Stomach (tissue), 9 donors: ENCODE measurements around the gene ZNF808. TPM values are rescaled to one million over a fixed set of nuclear protein-coding genes. Genes with fewer than 3 reads are reported as not detected.
"Not testable (repeated sequence)": the region's sequence is repeated elsewhere in the genome, so short reads cannot be mapped to it uniquely, and the experiment has no call there.

Experiments used
- DNase-seq, 2 donors: peaks; one replicate each; pipeline versions ENCODE4 v3.0.0 to v3.0.0-alpha.2; 2013 to 2019
- H3K27ac ChIP-seq, 5 donors: fragments of 200-600 bp in 4 of 5; sonication (generic) in 4 of 5; one replicate each; pipeline ENCODE4 v1.5.1; 2013 to 2019; ENCODE audit warnings: mild to moderate bottlenecking in 1 of 5, moderate library complexity in 1 of 5
- H3K27me3 ChIP-seq, 3 donors: fragments of 200-600 bp; sonication (generic); one replicate each; pipeline ENCODE4 v1.5.1; 2017 to 2019; ENCODE audit warnings: mixed run types in 1 of 3
- H3K36me3 ChIP-seq, 4 donors: fragments of 200-600 bp; sonication (generic); 1 replicate in 3 of 4; 2 replicates in 1 of 4; pipeline ENCODE4 v1.5.1; 2016 to 2019
- H3K4me1 ChIP-seq, 4 donors: fragments of 200-600 bp; sonication (generic); one replicate each; pipeline ENCODE4 v1.5.1; 2016 to 2019
- H3K4me3 ChIP-seq, 4 donors: fragments of 200-600 bp; sonication (generic) in 3 of 4; one replicate each; pipeline ENCODE4 v1.5.1; 2016 to 2019; ENCODE audit warnings: mild to moderate bottlenecking in 1 of 4
- H3K9me3 ChIP-seq, 4 donors: fragments of 200-600 bp; sonication (generic); one replicate each; pipeline ENCODE4 v1.5.1; 2016 to 2019
- EP300 ChIP-seq: sonication (generic); formaldehyde crosslinking; IDR thresholded peaks from one replicate; pipeline ENCODE4 v1.6.1; 2017; ENCODE audit warnings: antibody characterized with exemption
- POLR2A ChIP-seq, 4 donors: fragments of 450-650 bp; IDR thresholded peaks; one replicate each; pipeline ENCODE4 v1.6.1; 2016; ENCODE audit warnings: antibody characterized with exemption in 4 of 4, control low read depth in 2 of 4, mild to moderate bottlenecking in 1 of 4, moderate library complexity in 1 of 4
- POLR2AphosphoS5 ChIP-seq, 3 donors: sonication (generic); formaldehyde crosslinking; IDR thresholded peaks; one replicate each; pipeline ENCODE4 v1.6.1; 2016; ENCODE audit warnings: antibody characterized with exemption in 3 of 3
- WGBS, 5 donors: extraction: QIAGEN DNeasy Blood & Tissue Kit in 3 of 5; methylation state at CpG; one replicate each; pipeline versions ENCODE4 v1.1.5 to v1.1.7; 2013 to 2018; 5-methylcytosine and 5-hydroxymethylcytosine counted together
- intact Hi-C: fragments of 100-400 bp; cut with DNase I; formaldehyde crosslinking; loops from one replicate; pipeline ENCODE4 v1.15.1; 2023; ENCODE audit warnings: low total_unique reads
- polyA plus RNA-seq, 3 donors: library from polyadenylated mRNA; stranded (reverse); fragments of 200-250 nt; gene quantifications; one replicate each; pipeline ENCODE4 v1.2.3, GENCODE V29; 2013
- total RNA-seq, 5 donors: library from RNA; depleted of rRNA; stranded (reverse); fragments of >200 nt; gene quantifications; one replicate each; pipeline versions ENCODE4 v1.1.0 to v1.2.3, GENCODE V29; 2014 to 2016
- TF ChIP-seq, protein P1 (sequence below), 7 experiments: fragments of 450-650 bp in 4 of 7; fragments of 200-600 bp in 3 of 7; sonication (generic) in 3 of 7; IDR thresholded peaks; one replicate each; pipeline ENCODE4 v1.5.1; 2016 to 2019; ENCODE audit warnings: antibody characterized with exemption in 7 of 7, control low read depth in 2 of 7, mild to moderate bottlenecking in 1 of 7
- donor health status: healthy with polysubstance abuse.
- donor health status: Bipolar disorder and iron deficiency.
- donor health status: healthy.

ZNF808 gene
- total and polyA plus RNA-seq, 8 donors: 0.92 to 41.5 (median 11.8) TPM

DNA sequence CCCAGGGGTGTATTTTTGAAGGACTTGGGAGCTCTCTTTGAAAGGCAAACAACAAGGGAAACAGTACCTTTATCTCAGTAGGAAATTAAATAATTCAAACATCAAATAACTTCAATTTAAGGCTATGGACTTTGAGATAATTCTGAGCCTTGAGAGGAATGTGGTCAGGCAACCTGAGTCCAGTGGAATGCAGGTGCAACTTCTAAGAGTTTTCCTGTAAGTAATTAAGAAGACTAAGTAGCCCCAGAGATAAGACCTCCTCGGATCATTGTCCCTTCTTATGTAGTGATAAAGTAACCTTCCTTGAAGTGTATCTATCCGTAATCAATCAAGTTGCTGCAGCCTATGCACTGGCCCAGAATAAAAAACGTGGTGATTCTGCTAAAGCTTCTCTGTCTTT lies 71.8 kb downstream of the ZNF808 start:
- intact Hi-C loops: no loop called here
- WGBS, 5 donors: 34 to 47% (median 43%) methylated on average over 3 of the region's 3 CpGs
- peak in 1 of 2 donors; percentile 77 for DNase-seq

DNA sequence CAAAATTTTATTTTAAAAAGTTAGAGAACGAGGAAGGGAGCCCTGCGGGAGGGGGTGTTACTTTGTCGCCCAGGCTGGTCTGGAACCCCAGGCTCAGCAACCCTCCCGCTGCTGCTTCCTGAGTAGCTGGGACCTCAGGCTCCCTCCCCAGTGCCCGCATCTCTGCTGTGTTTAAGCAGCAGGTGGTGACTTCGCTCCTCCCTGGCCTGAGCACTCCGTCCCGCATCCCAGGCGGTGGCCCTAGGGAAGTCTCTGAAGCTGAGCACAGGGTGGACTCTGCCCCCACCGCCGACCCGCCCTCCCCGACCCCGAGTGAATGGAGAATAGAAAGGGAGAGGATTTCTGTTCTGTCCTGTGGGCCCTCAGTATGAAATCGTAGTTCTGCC lies 73.2 kb downstream of the ZNF808 start:
- H3K4me3 ChIP-seq: peak overlapping the region; percentile 56 to 70 (median 67)
- intact Hi-C loops: no loop called here
- TF ChIP-seq POLR2AphosphoS5 (IDR thresholded peaks at IDR 0.05) (no peak), POLR2A (IDR thresholded peaks at IDR 0.05) (no peak), EP300 (no peak)
- TF ChIP-seq, protein P1, sequence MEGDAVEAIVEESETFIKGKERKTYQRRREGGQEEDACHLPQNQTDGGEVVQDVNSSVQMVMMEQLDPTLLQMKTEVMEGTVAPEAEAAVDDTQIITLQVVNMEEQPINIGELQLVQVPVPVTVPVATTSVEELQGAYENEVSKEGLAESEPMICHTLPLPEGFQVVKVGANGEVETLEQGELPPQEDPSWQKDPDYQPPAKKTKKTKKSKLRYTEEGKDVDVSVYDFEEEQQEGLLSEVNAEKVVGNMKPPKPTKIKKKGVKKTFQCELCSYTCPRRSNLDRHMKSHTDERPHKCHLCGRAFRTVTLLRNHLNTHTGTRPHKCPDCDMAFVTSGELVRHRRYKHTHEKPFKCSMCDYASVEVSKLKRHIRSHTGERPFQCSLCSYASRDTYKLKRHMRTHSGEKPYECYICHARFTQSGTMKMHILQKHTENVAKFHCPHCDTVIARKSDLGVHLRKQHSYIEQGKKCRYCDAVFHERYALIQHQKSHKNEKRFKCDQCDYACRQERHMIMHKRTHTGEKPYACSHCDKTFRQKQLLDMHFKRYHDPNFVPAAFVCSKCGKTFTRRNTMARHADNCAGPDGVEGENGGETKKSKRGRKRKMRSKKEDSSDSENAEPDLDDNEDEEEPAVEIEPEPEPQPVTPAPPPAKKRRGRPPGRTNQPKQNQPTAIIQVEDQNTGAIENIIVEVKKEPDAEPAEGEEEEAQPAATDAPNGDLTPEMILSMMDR (IDR thresholded peaks at IDR 0.05): no peak
- H3K27ac ChIP-seq: peak overlapping the region; percentile 78 to 90 (median 85)
- peak; percentile 33 to 71 for DNase-seq
- peaks cover 0 to 26% (median 13%) of the 10 kb centered on the region in 4 donors for H3K36me3 ChIP-seq
- WGBS, 5 donors: 2 to 5% (median 3%) methylated on average over 7 to 15 of the region's 15 CpGs
- peaks cover 0 to 46% (median 16%) of the 10 kb centered on the region in 4 donors for H3K9me3 ChIP-seq
- H3K4me1 ChIP-seq: peaks cover 23 to 31% (median 25%) of the 10 kb centered on the region in 4 donors
- no peaks in the 10 kb centered on the region for H3K27me3 ChIP-seq

More for the DNA sequence above, 71.8 kb downstream of the ZNF808 start:
- peak overlapping the region in 2 of 5 donors; percentile 20 to 85 for H3K27ac ChIP-seq
- H3K4me1 ChIP-seq: peaks cover 23 to 31% (median 25%) of the 10 kb centered on the region in 4 donors
- no peaks in the 10 kb centered on the region for H3K27me3 ChIP-seq
- no peak overlapping the region for H3K4me3 ChIP-seq
- peaks cover 0 to 46% (median 18%) of the 10 kb centered on the region in 4 donors for H3K9me3 ChIP-seq
- TF ChIP-seq POLR2A (IDR thresholded peaks at IDR 0.05) (no peak), EP300 (no peak)
- H3K36me3 ChIP-seq: peaks cover 0 to 32% (median 27%) of the 10 kb centered on the region in 4 donors

DNA sequence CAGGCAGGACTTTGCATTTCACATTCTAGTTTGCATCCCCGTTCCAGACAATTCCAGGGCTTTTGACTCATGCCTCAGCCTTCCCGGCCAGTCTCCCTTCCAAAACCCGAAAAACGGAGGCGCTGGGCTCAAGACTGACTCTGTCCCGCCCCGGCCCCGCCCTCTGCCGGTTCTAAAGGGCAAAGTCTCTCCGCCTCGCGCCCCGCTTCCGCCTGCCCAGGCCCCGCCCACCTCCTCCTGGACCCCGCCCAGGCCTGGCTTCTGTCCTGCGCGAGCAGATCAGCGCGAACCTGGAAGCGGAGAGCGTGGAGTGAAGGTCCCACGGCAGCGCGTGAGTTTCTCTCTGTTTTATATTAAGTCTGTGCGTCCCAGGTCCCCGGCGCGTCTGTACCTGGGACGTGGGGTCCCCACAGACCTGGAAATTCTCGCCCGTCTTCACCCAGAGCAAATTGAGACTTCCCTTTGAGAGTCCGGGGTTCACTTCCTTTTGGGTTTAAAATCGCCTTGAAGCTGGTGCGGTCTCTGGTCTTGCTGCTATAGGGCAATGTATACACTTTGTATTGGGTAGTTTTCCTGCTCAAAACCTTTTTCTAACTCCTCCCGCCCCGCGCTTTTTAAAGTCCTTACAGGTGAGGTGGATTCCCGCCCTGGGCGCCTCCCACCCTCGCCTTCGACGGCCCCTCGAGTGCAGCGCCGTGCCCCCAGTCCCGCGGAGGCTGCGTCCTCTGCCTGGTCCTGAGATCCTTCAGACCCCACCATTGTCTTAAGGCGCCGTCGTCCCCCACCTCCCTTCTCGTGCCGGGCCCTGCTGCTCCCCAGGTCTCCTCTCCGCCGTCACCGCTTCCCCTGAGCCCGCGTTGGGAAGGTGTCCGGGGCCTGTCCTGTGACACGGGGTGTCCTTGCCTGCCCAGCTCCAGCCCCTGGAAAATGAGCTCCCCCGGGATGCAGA lies 73.8 kb downstream of the ZNF808 start:
- Histone ChIP-seq H3K36me3 (peaks cover 0 to 19% (median 6%) of the 10 kb centered on the region in 4 donors), H3K4me1 (peaks cover 23 to 31% (median 25%) of the 10 kb centered on the region in 4 donors), H3K27ac (peak overlapping the region; percentile 78 to 90 (median 85)), H3K27me3 (no peaks in the 10 kb centered on the region), H3K9me3 (peaks cover 0 to 44% (median 14%) of the 10 kb centered on the region in 4 donors), H3K4me3 (peak overlapping the region; percentile 56 to 70 (median 67))
- peak; percentile 97 for DNase-seq
- WGBS, 5 donors: 0 to 2% (median 1%) methylated on average over 45 to 62 of the region's 62 CpGs
- intact Hi-C loops: no loop called here
- no peak for TF ChIP-seq POLR2A (IDR thresholded peaks at IDR 0.05)
- TF ChIP-seq, protein P1 (IDR thresholded peaks at IDR 0.05): peak in 4 of 7 experiments; percentile 16 to 55 (median 20)
- peak; percentile 34 to 90 (median 76) for TF ChIP-seq POLR2AphosphoS5 (IDR thresholded peaks at IDR 0.05)
- TF ChIP-seq EP300: no peak

DNA sequence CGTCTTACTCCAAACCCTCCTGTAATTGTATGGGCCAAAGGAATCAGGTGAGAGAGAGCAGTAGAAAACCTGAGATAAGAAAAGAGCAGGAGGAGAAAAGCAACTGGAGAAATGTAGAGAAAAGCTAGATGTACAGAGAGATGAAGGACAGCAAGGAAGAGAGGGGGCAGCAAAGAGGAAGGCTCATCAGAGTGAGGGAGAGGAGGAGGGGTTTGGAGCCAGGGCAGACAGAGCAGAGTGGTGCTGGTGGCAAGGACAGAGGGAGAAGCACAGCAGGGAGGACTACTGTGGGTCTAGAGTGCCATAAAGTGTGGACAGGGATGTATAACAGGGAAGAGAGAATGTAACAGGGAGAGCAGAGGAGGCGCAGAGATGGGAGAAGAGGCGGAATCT lies 74.5 kb downstream of the ZNF808 start:
- H3K36me3 ChIP-seq: peaks cover 0 to 14% (median 0%) of the 10 kb centered on the region in 4 donors
- peaks cover 0 to 44% (median 12%) of the 10 kb centered on the region in 4 donors for H3K9me3 ChIP-seq
- peaks cover 23 to 31% (median 25%) of the 10 kb centered on the region in 4 donors for H3K4me1 ChIP-seq
- WGBS, 5 donors: 35 to 52% (median 47%) methylated on average over 3 of the region's 3 CpGs
- TF ChIP-seq, protein P1 (IDR thresholded peaks at IDR 0.05): peak in 1 of 7 experiments; percentile 17
- intact Hi-C loops, H3K27me3 ChIP-seq: not testable (repeated sequence)
- H3K27ac ChIP-seq: peak overlapping the region; percentile 78 to 90 (median 85)
- peak overlapping the region; percentile 56 to 70 (median 67) for H3K4me3 ChIP-seq
- peak in 1 of 2 donors; percentile 24 for DNase-seq
